H9 (cell line): ENCODE data around the gene TBC1D5. TPM values are rescaled to one million over a fixed set of nuclear protein-coding genes. Genes with fewer than 3 reads are reported as not detected.

Source experiments
- DNase-seq: peaks from one replicate; pipeline ENCODE4 v3.0.0-alpha.2; 2017
- H2AFZ ChIP-seq: one replicate; pipeline ENCODE4 v1.6.1; 2013; ENCODE audit warnings: mild to moderate bottlenecking, low read length, control low read depth, moderate library complexity
- H2AK5ac ChIP-seq: 2 replicates; pipeline ENCODE4 v1.6.1; 2013; ENCODE audit warnings: low read length, control low read depth, mixed read lengths; ENCODE audit not compliant: insufficient read length
- H2BK120ac ChIP-seq: one replicate; pipeline ENCODE4 v1.6.1; 2013; ENCODE audit warnings: low read depth, mild to moderate bottlenecking, low read length, control low read depth, inconsistent platforms; ENCODE audit not compliant: poor library complexity, severe bottlenecking
- H2BK12ac ChIP-seq: 2 replicates; pipeline ENCODE4 v1.6.1; 2013; ENCODE audit warnings: low read length, control low read depth, mixed read lengths, low read depth; ENCODE audit not compliant: insufficient read length
- H2BK15ac ChIP-seq: 2 replicates; pipeline ENCODE4 v1.6.1; 2013; ENCODE audit warnings: low read depth, low read length, control low read depth
- H2BK20ac ChIP-seq: one replicate; pipeline ENCODE4 v1.6.1; 2013; ENCODE audit warnings: low read depth, mild to moderate bottlenecking, low read length, control low read depth, inconsistent platforms; ENCODE audit not compliant: poor library complexity, severe bottlenecking
- H2BK5ac ChIP-seq: 2 replicates; pipeline ENCODE4 v1.6.1; 2013; ENCODE audit warnings: low read length, control low read depth, mixed read lengths; ENCODE audit not compliant: insufficient read length
- H3K14ac ChIP-seq: 2 replicates; pipeline ENCODE4 v1.6.1; 2013; ENCODE audit warnings: low read length, control low read depth; ENCODE audit not compliant: insufficient read depth
- H3K18ac ChIP-seq: 2 replicates; pipeline ENCODE4 v1.6.1; 2013; ENCODE audit warnings: low read depth, mild to moderate bottlenecking, mixed read lengths, low read length, control low read depth; ENCODE audit not compliant: insufficient read length
- H3K23ac ChIP-seq: 2 replicates; pipeline ENCODE4 v1.6.1; 2013; ENCODE audit warnings: low read length, control low read depth, mixed read lengths, low read depth; ENCODE audit not compliant: insufficient read length
- H3K23me2 ChIP-seq: 2 replicates; pipeline ENCODE4 v1.6.1; 2013; ENCODE audit warnings: low read depth, mild to moderate bottlenecking, mixed read lengths, low read length, control low read depth; ENCODE audit not compliant: insufficient read length, poor library complexity, severe bottlenecking
- H3K27ac ChIP-seq: 2 replicates; pipeline ENCODE4 v1.5.1; 2013; ENCODE audit warnings: low read length, control low read depth, mixed read lengths, low read depth; ENCODE audit not compliant: insufficient read length
- H3K27me3 ChIP-seq: 2 replicates; pipeline ENCODE4 v1.6.1; 2013; ENCODE audit warnings: low read length, control low read depth, inconsistent platforms; ENCODE audit not compliant: insufficient read depth
- H3K4ac ChIP-seq: 2 replicates; pipeline ENCODE4 v1.6.1; 2013; ENCODE audit warnings: low read depth, mild to moderate bottlenecking, control low read depth, inconsistent platforms, low read length, moderate library complexity
- H3K4me1 ChIP-seq: 2 replicates; pipeline ENCODE4 v1.6.1; 2013; ENCODE audit warnings: low read length, control low read depth, inconsistent platforms; ENCODE audit not compliant: insufficient read depth
- H3K4me2 ChIP-seq: 2 replicates; pipeline ENCODE4 v1.6.1; 2013; ENCODE audit warnings: low read length, control low read depth, mixed read lengths; ENCODE audit not compliant: insufficient read length, insufficient read depth
- H3K56ac ChIP-seq: 2 replicates; pipeline ENCODE4 v1.6.1; 2013; ENCODE audit warnings: low read depth, mild to moderate bottlenecking, mixed read lengths, low read length, control low read depth; ENCODE audit not compliant: insufficient read length
- H3K79me1 ChIP-seq: 2 replicates; pipeline ENCODE4 v1.6.1; 2013; ENCODE audit warnings: low read depth, mild to moderate bottlenecking, moderate library complexity, low read length, control low read depth, inconsistent platforms; ENCODE audit not compliant: insufficient read depth, poor library complexity, severe bottlenecking
- H3K79me2 ChIP-seq: 2 replicates; pipeline ENCODE4 v1.6.1; 2013; ENCODE audit warnings: low read length, control low read depth, inconsistent platforms; ENCODE audit not compliant: insufficient read depth
- H3K9ac ChIP-seq: 2 replicates; pipeline ENCODE4 v1.6.1; 2013; ENCODE audit warnings: low read length, control low read depth, mixed read lengths; ENCODE audit not compliant: insufficient read length; ENCODE audit errors: extremely low read depth
- H3K9me3 ChIP-seq: one replicate; pipeline ENCODE4 v1.6.1; 2013; ENCODE audit warnings: low read depth, low read length, inconsistent platforms; ENCODE audit not compliant: control insufficient read depth
- H3T11ph ChIP-seq: one replicate; pipeline ENCODE4 v1.6.1; 2013; ENCODE audit warnings: mild to moderate bottlenecking, low read length, control low read depth, inconsistent platforms
- H4K20me1 ChIP-seq: one replicate; pipeline ENCODE4 v1.6.1; 2013; ENCODE audit not compliant: control insufficient read depth, insufficient read length, insufficient read depth
- H4K5ac ChIP-seq: 2 replicates; pipeline ENCODE4 v1.6.1; 2013; ENCODE audit warnings: low read depth, mild to moderate bottlenecking, mixed read lengths, low read length, control low read depth; ENCODE audit not compliant: insufficient read length
- H4K8ac ChIP-seq: replicated peaks from 2 replicates; pipeline ENCODE4 v1.6.1; 2013; ENCODE audit warnings: low read length, control low read depth, mixed read lengths, low read depth; ENCODE audit not compliant: insufficient read length
- H4K91ac ChIP-seq: 2 replicates; pipeline ENCODE4 v1.6.1; 2013; ENCODE audit warnings: low read depth, mild to moderate bottlenecking, moderate library complexity, mixed read lengths, low read length, control low read depth; ENCODE audit not compliant: insufficient read length
- H3K27ac Mint-ChIP-seq, 3 experiments: 2 replicates in 2 of 3; 3 replicates in 1 of 3; pipeline ENCODE4 v1.8.0; 2020 to 2021; ENCODE audit warnings: mixed read lengths in 3 of 3, mild to moderate bottlenecking in 1 of 3, moderate library complexity in 1 of 3
- H3K27me3 Mint-ChIP-seq: 2 replicates; pipeline ENCODE4 v1.8.0; 2021; ENCODE audit warnings: low read depth, mild to moderate bottlenecking, moderate library complexity, mixed read lengths
- H3K36me3 Mint-ChIP-seq, 3 experiments: 2 replicates in 2 of 3; 3 replicates in 1 of 3; pipeline ENCODE4 v1.8.0; 2020 to 2021; ENCODE audit warnings: low read depth in 3 of 3, mixed read lengths in 3 of 3; ENCODE audit not compliant: insufficient read depth in 1 of 3
- H3K4me1 Mint-ChIP-seq, 2 experiments: 2 replicates each; pipeline ENCODE4 v1.8.0; 2020; ENCODE audit warnings: mixed read lengths in 2 of 2
- H3K4me3 Mint-ChIP-seq, 2 experiments: 2 replicates in 1 of 2; 3 replicates in 1 of 2; pipeline ENCODE4 v1.8.0; 2020 to 2021; ENCODE audit warnings: mild to moderate bottlenecking in 2 of 2, mixed read lengths in 2 of 2, moderate library complexity in 1 of 2
- H3K9me3 Mint-ChIP-seq, 2 experiments: 2 replicates in 1 of 2; 3 replicates in 1 of 2; pipeline ENCODE4 v1.8.0; 2020; ENCODE audit warnings: mild to moderate bottlenecking in 2 of 2, mixed read lengths in 2 of 2, moderate library complexity in 1 of 2
- CTCF ChIP-seq: fragments of 200-600 bp; sonication (generic); conservative IDR thresholded peaks from 3 replicates; pipeline ENCODE4 v1.8.0; 2021; ENCODE audit warnings: antibody characterized with exemption, mild to moderate bottlenecking
- WGBS: extraction: QIAGEN DNeasy Blood & Tissue Kit; methylation state at CpG from one replicate; pipeline ENCODE4 v1.1.7; 2013; ENCODE audit warnings: missing lambda C conversion rate, low lambda C conversion rate, mixed read lengths; ENCODE audit not compliant: insufficient read length; ENCODE audit errors: extremely low coverage; 5-methylcytosine and 5-hydroxymethylcytosine counted together
- total RNA-seq: library from RNA; stranded (reverse); gene quantifications from 2 replicates; pipeline ENCODE4 v1.2.1, GENCODE V29; 2021

Gene TBC1D5
- total RNA-seq, 1 experiment from 2014 or later: 25.0 TPM

- no peak for TF ChIP-seq CTCF
- Histone ChIP-seq H3K27me3 (no peaks in the 10 kb centered on the region), H3K4ac (no peak overlapping the region), H4K8ac (no peak overlapping the region), H2BK20ac (no peak overlapping the region), H3K23me2 (no peaks in the 10 kb centered on the region), H2AFZ (no peak overlapping the region), H3K14ac (no peak overlapping the region), H2AK5ac (no peak overlapping the region), H4K91ac (no peak overlapping the region), H3K4me2 (no peak overlapping the region), H4K20me1 (no peaks in the 10 kb centered on the region), H3T11ph (no peak overlapping the region), H3K27ac (no peak overlapping the region), H3K79me2 (no peaks in the 10 kb centered on the region), H4K5ac (no peak overlapping the region), H2BK12ac (no peak overlapping the region), H3K18ac (no peak overlapping the region), H3K23ac (no peak overlapping the region), H2BK5ac (no peak overlapping the region), H2BK120ac (no peak overlapping the region), H3K9me3 (no peaks in the 10 kb centered on the region), H2BK15ac (no peak overlapping the region), H3K4me1 (no peaks in the 10 kb centered on the region), H3K9ac (no peak overlapping the region), H3K56ac (no peak overlapping the region), H3K79me1 (no peaks in the 10 kb centered on the region)
- no CpG with 5 or more reads among the region's 4 CpGs for WGBS
- H3K4me1 Mint-ChIP-seq: no peaks in the 10 kb centered on the region
- H3K36me3 Mint-ChIP-seq: no peaks in the 10 kb centered on the region
- no peaks in the 10 kb centered on the region for H3K9me3 Mint-ChIP-seq
- H3K27me3 Mint-ChIP-seq: no peaks in the 10 kb centered on the region
- H3K27ac Mint-ChIP-seq: no peak overlapping the region
- H3K4me3 Mint-ChIP-seq: no peak overlapping the region
- DNase-seq: no peak
These were observed 232.2 kb downstream of the TBC1D5 start for GRCh38 chr3:17510265-17510664.
